Choroid plexus epithelial cell (primary cell): ENCODE results near the gene AGR2.

Source experiments
- DNase-seq: peaks from one replicate; pipeline ENCODE4 v3.0.0-alpha.2; 2010; ENCODE audit warnings: low read depth
- H3K4me3 ChIP-seq: 2 replicates; pipeline ENCODE4 v1.5.1; 2011; ENCODE audit warnings: low read depth, mild to moderate bottlenecking, control low read depth, low read length, moderate library complexity
- CTCF ChIP-seq: conservative IDR thresholded peaks from 2 replicates; pipeline ENCODE4 v1.5.1; 2011; ENCODE audit warnings: low read depth, mild to moderate bottlenecking, control low read depth, inconsistent platforms, low read length, moderate library complexity

Gene AGR2

GRCh38 chr7:16745645-16746044, 59.2 kb downstream of the AGR2 start:
- DNase-seq = no peak
- H3K4me3 ChIP-seq = no peak overlapping the region
- no peak for TF ChIP-seq CTCF

DNA sequence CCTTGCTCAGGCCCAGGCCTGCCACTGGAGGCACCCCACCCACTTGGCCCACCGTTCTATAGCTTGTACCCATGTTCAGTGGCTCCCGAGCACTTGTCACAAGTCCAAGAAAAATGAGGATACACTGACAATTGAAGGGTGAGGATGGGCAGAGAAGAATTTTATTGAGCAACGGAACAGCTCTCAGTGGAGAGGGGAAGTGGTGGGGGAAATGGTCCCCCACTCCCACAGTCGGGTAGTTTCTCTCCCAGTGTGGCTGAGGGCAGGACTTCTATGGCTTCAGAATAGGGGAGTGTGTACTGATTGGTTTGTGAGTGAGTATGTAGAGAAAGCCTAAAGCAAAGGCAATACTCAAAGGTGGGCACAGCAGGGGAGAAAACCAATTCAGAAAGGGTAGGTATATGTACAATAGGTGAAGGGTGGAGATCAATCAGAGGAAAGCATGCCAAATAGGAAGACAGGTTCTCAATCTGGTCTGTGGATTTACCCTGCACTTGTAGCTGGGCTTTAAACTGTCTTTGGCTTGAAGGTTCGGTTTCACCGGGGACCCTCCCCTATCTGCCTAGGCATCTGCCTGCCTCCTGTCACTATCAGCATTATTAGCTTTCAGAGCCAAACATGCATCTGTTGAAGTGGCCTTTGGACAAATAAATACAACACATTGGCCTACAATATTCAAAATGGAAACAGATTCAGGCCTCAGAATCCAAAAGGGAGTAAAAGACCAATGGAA, 60.1 kb downstream of the AGR2 start:
- no peak for TF ChIP-seq CTCF
- H3K4me3 ChIP-seq = no peak overlapping the region
- no peak for DNase-seq

GRCh38 chr7:16743236-16743635, 61.6 kb downstream of the AGR2 start:
- DNase-seq = peak; percentile 53
- TF ChIP-seq CTCF = no peak
- no peak overlapping the region for H3K4me3 ChIP-seq

DNA sequence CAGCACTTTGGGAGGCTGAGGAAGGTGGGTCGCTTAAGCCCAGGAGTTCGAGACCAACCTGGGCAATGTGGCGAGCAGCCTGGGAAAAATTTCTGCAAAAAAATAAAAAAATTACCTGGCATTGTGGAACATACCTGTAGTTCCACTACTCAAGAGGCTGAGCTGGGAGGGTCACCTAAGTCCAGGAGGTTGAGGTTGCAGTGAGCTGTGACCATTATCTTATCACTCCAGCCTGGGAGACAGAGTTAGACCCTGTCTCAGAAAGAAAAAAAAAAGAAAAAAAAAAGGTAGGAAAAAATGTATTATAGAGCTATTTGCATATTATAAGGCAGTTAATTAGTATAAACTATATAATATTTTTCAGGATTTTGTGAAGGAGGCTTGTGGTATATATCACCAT, 62.3 kb downstream of the AGR2 start:
- no peak for TF ChIP-seq CTCF
- DNase-seq = no peak
- H3K4me3 ChIP-seq = no peak overlapping the region
